ENCODE measurements around the gene PRKN.
"Not testable (repeated sequence)": the region's sequence is repeated elsewhere in the genome, so short reads cannot be mapped to it uniquely, and the experiment has no call there.

Gene PRKN

DNA sequence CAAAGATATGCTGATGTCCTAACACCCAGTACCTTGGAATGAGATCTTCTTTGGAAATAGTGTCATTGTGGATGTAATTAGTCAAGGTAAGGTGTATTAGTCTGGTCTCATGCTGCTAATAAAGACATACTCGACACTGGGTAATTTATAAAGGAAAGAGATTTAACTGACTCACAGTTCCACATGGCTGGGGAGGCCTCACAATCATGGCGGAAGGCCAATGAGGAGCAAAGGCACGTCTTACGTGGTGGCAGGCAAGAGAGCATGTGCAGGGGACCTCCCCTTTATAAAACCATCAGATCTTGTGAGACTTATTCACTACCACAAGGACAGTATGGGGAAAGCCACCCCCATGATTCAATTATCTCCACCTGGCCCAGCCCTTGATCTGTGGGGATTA is 1231.3 kb downstream of the PRKN start:
- not testable (repeated sequence) for DNase-seq

DNA sequence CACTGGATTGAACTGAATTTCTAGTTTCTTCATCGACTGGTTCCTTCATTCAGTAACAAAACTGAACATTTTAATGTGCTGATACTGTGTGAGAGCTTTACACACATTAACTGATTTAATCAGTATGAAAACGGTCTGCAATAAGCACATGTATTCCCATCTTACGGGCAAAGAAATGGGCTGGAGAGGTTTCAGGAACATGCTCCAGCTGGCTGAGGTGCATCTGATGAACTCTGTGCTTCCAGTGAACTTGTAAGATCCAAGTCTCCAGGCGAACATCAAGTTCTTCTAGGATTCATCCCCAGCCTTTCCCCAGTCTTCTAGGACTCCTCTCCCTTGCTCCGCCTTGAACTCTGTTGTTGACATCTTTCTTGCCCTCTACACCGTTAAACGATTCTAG is 1233.0 kb downstream of the PRKN start:
- DNase-seq, result no peak

DNA sequence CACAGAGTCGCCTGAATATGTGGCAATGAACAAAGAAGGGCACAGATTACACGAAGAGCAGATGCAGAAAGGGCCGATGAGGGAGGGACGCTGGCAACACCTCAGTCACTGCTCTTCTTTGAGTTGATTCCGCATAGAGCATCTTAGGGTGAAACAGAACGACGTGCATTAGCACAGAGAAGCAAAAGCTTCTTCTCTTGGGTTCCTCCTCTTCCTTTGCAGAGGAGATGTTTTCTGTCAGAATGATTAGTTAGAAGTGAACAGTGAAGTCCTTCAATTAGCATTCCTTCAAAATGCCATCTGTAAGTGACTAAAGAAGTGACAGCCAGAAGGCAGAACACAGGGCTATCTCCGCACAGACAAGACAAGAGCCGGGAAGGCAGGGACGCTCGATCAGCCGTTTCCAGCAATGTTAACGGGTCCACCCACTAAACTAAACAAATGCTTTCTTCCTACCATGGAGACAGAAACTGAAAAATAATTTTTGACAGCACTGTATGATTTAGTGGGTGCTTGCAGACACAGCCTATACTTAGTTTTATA is 1233.9 kb downstream of the PRKN start:
- DNase-seq, result no peak

DNA sequence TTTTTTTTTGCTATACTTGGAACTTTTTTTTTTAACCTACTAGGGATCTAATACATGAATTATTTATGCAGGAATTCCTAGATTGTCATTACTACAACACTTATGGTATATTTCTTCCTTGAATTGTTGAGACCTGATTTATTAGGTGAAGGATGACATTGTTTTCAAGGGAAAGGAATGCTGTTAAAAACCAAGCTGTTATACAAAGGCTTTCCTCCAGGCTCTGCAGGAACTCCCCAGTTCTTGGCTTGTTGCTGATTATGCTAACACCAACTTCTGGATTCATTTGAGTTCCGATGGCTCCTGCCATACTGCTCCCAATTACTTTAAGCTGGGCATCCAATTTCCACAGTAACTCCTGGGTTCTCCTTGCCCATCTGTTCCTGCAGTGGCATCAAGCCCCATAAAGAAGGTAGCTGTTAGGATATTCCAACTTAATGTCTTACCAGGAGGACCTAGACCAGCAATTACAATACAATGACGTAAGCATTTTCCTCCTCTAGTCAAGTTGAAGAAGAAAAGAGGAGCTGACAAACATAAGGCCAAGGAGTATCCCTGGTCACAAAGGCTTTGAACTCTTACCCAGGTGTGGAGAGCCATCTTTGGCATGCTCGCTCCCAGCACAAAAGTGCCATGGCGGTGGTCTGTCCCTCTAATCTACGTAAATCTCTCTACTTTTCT is 1237.8 kb downstream of the PRKN start:
- no peak for DNase-seq

DNA sequence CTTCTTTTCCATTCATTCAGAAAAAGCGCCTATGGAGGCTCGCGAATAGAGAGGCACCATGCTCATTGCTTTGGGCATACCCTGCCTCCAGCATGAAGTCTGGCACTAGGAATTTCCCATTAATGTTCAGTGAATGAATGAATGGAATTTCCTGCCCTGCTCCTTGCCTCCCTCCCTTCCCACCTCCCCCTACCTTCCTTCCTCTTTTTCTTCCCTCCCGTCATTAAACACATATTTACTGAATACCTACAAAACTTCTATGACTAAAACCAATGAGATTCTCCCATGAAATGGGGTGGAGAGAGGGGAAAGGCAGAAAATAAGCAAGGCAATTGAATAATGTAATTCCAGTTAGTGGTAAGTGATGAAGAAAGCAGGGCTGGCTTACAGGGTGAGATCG is 1239.9 kb downstream of the PRKN start:
- DNase-seq, result no peak

DNA sequence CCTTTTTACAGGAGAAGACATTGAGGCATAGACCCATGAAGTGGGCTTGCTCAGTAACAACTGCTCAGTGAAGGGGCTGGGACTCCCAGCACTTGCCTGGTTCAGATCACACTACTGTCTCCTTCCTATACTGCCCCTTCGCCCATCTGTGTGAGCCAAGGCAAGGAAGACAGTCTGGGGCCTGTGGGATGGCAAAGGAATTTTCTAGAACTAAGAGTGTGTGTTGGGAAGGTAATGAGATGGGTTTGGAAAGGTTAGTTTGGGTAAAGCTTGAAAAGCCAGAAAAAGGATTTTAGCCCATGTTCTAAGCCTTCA is 1240.4 kb downstream of the PRKN start:
- no peak for DNase-seq

DNA sequence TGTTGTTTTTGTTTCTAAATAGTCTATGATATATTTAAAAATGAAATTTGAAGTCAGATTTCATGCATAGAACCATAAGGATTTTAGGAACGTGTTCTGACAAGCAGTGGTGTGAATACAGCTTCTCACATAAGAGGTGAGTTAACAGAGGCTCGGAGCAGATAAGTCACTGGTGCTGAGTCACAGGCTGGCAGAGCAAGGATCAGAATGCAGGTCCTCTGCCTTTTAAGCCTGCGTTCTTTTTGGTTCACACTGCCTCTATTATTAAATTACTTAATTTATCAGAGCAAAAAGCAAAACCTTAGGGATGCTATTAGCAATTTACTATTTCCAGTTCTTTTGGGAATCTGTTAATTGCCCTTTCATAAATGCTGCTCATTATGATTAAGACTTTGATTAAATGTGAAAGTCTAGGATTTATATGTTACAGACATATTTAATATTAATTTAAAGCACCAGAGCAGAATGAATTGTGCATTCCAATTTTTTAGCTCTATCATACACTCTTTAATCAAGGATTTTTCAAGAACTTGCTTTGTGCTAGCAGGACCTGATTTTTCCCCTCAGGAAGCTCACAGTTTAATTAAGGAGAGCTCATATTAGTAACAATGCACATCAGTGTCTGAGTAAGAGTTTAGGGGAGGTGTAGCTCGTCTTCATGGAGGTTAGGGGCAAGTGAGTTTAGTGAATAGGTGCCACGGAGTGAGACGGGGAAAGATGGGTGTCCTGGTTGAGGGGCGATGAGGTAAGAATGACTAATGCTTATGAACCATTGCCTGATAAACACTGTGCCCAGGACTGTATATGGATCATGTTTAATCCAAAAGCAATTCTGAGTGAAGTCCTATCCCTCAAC is 1241.0 kb downstream of the PRKN start:
- DNase-seq, result no peak

DNA sequence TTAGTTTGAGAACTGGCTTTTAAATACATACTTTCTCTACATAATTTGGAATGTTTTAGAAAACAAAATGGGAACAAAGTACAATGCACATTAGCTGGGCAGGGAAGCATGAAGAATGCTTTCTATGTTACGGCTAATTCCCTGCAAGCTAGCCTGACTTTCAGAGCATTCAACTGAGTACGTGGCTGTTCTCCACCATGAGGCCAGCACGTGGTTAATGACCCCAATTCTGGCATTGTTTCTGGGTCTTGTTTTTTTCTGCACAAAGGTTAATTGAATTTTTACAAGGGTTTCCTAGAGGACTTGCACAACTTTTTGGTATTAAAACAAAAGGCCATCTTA is 1245.1 kb downstream of the PRKN start:
- DNase-seq, result no peak

DNA sequence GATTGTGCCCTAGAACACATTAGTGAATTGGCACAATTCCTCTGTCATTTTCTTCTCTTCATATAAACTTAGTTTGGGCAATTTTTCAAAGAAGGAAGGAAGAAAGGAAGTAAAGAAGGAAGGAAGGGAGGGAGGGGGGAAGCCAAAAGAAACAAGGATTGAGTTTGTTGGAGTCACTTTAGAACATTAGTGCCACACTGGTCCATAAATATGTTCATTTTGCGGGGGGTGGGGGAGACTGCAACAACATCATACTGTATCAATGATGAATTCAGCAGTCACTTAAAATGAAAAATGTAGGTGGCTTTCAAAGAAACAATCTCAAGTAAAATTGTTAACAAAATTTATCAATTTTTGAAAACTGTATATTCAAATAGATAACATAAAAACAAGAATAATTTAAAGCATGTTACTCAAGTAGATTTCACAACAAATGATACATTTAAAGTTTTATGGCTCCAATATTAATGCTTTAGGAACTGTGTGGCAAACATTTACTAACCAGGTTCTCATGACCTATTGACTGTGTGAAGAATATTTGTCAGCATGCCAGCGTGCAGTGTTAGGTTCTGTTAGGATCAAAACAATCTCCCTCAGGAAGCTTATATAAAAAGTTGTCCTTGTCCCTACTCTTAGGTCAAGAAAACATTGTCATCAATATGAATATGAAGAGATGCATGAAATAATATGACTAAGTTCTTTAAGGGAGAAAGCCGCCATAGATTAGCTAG is 1245.6 kb downstream of the PRKN start:
- DNase-seq, result no peak

DNA sequence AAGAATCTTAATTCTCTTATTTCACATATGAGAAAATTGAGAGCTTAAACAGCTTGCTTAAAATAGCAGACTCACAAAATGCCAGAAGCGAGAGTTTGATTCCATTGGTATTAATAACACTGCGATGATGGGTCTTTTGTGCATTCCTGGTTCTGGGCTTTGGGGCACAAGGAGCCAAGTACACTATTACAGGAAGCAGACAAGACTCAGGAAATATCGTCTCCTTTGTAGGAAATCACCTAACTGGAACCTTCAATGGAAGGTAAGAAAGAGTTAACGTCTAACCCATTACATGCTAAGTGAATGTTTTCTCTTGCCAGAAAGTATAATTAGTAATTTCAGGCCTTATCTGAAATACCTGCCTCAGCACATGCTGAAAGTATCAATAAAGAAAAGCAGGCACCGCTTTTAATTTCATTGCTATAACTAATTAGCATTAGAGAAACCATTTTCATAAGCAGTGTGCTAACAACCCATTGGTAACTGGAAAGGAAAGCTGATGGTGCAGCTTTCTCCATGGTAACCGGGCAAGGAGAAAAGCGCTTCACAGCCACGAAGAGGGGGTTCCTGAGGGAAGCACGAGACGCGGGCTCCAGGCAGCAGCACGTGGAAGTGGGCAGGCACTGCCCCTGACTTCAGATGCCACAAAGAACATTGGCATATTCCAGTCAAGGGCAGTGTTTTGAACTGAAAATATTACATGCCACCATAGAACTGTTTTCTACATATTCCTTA is 1247.0 kb downstream of the PRKN start:
- no peak for DNase-seq

DNA sequence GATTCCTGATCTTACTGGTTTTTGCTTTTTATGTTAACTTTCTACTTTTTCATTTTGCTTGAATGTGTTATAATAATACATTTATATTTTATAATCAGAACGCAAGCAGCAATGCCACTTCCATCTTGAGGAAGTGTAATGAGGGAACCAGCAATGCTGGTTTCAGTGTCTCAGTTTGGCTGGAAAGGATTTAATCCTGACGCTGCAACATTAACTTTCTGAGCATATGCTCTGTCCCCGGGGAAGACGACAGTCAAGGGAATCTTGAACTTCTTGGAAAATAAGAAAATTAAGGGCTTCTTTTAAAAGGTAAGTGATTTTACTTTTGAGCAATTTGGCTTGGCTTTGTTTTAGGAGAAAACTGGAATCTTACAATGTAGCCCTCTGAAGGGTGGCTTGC is 1248.2 kb downstream of the PRKN start:
- no peak for DNase-seq

DNA sequence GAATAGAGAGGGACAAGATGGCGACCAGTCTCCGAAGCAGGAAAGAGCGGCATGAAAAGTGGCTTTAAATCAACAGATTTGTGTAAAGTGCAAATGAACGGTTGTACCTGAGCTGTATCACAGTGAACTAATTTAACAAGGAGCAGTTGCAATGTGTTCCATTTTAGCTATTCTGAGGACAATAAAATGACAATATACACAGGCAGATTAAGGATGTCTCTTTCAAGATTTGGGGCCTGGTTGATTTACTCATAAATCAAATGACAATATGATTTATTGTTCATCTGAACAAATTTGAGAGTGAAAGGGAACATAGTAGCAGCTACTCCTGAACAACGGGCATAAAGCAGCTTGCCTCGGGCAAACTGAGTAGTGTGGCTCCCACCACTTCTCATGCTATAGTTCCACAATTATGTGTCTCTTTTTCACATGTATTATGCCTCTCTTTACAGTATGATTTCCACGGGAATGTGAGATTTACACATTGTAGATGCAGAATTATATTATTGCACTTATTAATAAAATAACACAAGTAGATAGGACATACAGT is 1249.6 kb downstream of the PRKN start:
- no peak for DNase-seq

DNA sequence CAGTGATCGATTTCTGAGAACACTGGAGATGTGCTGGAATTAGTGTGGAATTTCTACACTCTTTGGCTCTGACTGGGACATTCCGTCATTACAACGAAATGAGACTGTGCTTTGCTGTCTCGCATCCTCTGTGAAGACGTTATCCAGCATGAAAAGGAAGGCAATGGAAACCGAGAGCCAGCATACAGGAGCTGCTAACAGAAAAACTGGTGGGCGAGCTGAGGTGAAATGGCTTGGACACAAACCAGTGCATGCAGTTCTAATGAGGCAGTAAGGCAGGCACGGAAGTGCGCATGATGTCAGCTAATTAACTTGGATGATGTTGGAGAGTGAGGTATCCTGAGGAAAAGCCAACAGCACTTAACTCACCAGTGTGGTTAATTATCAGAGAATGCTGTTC is 1250.9 kb downstream of the PRKN start:
- no peak for DNase-seq

DNA sequence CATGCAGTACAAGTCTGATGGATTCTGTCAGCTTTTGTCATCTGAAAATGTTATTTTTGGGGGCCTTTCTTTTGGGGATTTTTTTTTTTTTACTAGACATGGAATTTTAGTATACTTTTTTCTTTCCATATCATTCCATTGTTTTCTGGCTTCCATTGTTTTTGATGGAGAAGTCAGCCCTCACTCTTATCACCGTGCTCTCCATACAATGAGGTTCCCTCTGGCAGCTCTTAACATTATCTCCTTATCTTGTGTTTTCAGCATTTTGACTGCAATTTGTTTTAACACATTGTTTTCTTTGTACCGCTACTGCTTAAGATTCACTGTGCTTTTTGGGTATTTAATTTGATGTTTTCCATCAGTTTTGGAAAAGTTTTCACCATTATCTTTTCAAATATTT is 1262.2 kb downstream of the PRKN start:
- no peak for DNase-seq

DNA sequence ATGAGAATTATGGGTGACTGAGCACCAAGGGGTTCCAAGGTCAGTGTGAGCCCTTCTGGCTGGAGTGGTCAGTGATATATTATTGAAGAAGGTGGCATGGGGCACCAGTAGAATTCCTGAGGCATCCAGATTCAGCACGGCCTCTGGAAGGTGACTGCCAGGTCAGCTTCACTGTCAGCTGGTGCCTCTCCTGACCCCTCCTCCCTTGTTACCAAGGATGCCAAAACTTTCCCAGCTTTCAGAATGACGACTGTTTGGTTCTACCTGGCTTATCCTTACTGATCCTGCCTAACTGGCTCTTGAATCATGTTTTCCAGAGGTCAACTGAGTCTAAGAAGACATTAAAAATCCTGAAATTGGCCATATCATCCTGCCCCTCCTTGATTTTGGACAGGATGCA is 1264.5 kb downstream of the PRKN start:
- DNase-seq, result no peak

DNA sequence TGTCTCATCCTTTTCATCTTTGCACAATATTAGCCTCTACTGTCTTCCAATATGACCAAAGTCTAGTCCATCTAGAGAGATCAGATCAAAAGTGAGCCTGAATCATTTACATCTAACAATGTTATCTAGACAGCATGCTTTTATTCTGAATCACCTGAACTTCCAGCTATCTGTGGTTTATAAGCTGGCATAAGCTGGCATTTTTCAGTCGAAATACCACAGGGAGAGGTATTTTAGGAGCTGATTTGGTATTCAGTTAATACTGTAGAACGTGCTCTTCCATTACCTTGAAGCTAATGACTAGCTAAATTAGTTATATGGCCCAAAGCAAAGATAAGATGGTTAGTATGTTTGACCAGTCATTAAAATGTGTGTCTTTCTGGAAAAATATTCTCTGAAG is 1265.4 kb downstream of the PRKN start:
- no peak for DNase-seq

DNA sequence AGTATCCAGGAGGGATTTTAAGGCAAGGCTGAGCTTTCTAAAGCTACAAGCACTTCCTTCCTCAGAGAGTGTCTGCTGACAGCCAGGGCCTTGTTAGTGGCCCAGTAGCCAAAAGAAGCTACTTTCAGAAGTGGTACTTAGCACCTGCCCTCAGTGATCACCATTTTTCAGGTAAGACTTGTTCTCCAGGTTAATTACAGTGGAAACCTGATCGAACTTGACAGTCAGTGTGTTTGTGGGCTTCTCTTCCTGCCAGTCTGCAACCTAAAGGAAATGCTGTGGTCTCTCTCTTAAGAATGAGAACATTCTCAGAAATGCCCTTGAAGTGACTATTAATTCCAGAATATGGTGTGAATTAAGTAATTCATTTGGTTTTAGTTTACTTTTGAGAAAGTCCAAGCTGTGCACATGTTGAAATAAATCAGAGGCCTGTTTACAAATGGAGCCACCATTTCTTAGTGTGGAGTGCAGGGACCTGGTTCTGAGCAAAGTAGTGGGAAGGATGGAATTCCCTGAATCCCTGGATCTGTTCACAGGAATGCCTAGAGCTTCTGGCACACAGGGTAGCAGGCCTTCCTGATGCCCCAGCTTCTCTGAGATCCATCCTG is 1268.5 kb downstream of the PRKN start:
- no peak for DNase-seq

DNA sequence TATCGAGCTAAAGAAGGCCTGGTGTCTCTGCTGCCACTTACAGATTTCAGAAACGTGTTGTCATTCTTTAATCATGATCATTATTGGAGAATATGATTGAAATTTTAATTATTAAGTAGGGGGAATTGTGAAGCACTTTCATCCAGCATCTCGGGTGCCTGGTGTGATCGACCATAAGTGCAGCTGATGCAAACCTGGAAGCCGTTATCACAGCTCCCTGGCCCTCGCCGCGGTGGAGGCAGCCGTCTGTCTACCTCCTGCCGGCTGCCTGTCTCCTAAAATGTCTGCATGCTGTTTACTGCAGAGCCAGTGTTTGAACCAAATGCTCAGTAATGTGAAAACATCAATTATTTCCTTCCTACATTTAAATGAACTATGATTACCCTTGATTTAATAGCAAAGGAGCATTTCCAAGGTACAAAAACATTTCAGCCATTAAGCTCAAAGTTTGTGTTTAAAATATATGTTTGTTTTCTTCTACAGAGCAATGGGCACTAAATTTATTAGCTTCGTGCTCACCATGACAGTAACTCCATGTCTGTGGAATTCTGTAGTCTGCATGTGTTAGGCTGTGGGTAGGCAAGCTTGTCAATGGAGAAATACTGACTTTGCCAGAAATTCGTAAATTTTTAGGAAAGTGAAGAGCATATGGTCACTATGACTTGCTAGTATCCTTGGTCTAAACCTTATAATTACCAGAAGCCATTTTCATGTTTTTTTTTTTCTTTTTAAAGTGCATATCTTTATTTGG is 1269.2 kb downstream of the PRKN start:
- DNase-seq, result no peak

DNA sequence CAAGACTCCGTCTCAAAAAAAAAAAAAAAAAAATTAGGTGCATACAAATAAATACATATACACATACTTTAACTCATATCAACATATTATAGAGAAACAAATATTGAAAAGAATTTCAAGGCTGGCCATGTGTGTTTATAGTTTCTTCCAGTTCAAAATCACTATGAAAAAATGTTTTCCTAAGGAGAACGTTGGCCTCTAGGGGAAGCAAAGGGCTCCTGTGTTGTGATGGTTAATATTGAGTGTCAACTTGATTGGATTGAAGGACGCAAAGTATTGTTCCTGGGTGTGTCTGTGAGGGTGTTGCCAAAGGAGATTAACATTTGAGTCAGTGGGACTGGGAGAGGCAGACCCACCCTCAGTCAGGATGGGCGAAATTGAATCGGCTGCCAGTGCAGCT is 1271.7 kb downstream of the PRKN start:
- DNase-seq, result no peak

DNA sequence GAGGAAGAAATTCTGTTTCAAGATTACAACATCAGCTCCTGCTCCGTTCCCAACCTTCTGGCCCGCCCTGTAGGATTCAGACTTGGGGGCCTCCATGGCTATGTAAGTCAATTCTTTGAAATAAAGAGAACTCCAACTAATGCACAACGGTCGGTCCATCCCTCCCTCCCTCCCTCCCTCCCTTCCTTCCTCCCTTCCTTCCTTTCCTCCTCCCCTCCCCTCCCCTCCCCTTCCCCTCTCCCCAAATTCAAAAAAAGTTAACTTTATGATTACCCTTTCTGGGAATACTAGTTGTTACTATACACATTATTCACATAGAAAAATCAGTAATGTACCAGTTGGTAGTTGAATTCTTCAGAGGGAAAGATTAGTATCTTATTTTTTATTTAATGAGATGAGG is 1274.0 kb downstream of the PRKN start:
- DNase-seq, result no peak

DNA sequence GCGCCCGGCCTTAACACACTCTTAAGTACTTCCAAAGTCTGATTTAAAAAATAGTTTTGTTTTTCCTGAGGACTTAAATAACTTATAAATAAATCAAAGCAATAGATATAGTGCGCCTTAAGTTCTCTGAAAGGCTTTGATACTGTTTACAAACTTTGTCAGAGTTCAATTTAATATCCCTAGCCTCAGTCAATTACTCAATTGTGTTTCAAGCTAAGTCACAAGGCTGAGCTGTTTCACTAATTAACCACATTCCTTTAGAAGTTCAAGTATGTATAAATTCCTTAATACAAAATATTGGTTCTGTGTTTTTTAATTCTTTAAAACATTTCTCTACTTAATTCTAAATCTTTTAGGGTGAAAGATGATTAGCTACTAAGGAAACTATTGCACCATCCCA is 1275.3 kb downstream of the PRKN start:
- no peak for DNase-seq

DNA sequence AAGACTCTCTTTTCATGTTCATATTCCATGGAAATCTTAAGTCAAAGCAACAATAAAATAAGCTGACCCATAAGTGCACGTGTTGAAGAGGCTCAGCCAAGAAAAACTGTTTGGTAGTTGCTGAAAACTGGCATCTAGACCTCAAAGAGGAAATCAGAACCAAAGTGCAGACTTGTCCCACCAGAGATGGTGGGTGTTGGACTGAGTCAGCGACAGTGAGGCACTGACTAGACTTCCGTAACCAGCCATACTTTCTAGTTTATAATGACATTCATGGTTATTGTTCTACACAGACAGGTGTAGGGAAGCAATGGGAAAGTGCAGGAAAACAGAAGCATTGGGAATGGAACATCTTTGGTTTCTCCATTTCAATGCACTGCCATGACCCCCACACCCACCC is 1278.0 kb downstream of the PRKN start:
- DNase-seq, result no peak

All from CD4-positive, alpha-beta T cell treated with Interleukin-4 for 4 hours (primary cell).